Colonic mucosa (tissue), 4 donors: Measurements from ENCODE around the gene MOCS1. TPM values are rescaled to one million over a fixed set of nuclear protein-coding genes. Genes with fewer than 3 reads are reported as not detected.

Source experiments
- DNase-seq: peaks from one replicate; pipeline ENCODE4 v3.0.0-alpha.2; 2020
- H3K27ac ChIP-seq: fragments of 200-600 bp; one replicate; pipeline ENCODE4 v1.8.0; 2021
- H3K27me3 ChIP-seq: fragments of 200-600 bp; one replicate; pipeline ENCODE4 v1.8.0; 2021
- H3K36me3 ChIP-seq: fragments of 200-600 bp; one replicate; pipeline ENCODE4 v1.8.0; 2021
- H3K4me1 ChIP-seq: fragments of 200-600 bp; one replicate; pipeline ENCODE4 v1.8.0; 2021; ENCODE audit warnings: mild to moderate bottlenecking
- H3K4me3 ChIP-seq: fragments of 200-600 bp; one replicate; pipeline ENCODE4 v1.8.0; 2021
- H3K9ac ChIP-seq, 2 donors: one replicate each; pipeline ENCODE4 v1.7.0; 2013; ENCODE audit warnings: control low read depth in 2 of 2, low read depth in 2 of 2, low read length in 2 of 2
- H3K9me3 ChIP-seq: fragments of 200-600 bp; one replicate; pipeline ENCODE4 v1.8.0; 2021
- CTCF ChIP-seq: fragments of 200-600 bp; IDR thresholded peaks from one replicate; pipeline ENCODE4 v1.8.0; 2022; ENCODE audit warnings: antibody characterized with exemption, mild to moderate bottlenecking
- intact Hi-C: fragments of 100-400 bp; cut with DNase I; formaldehyde crosslinking; loops from one replicate; pipeline ENCODE4 v1.14.1; 2022
- total RNA-seq, 2 donors: library from RNA; stranded (reverse); fragmentation: NEBNext Ultra II Directional in 1 of 2; extraction: Animal tissue kit (Norgen Biotek cat#: 25700) in 1 of 2; gene quantifications; one replicate each; pipeline ENCODE4 v1.2.1, GENCODE V29; 2021
- donor health status: healthy.
- donor health status: DM: no; HTN: no; CAD: no.
- donor health status: DM: no; HTN: no; CAD: no.

MOCS1 gene
- total RNA-seq, 2 donors from 2014 or later: 9.6 to 15.7 TPM

GRCh38 chr6:39941138-39941537, 6.9 kb upstream of the MOCS1 start:
- no peaks in the 10 kb centered on the region for H3K4me1 ChIP-seq
- no peak overlapping the region for H3K9ac ChIP-seq
- intact Hi-C loops: no loop called here
- no peaks in the 10 kb centered on the region for H3K27me3 ChIP-seq
- DNase-seq: no peak
- no peak overlapping the region for H3K4me3 ChIP-seq
- H3K9me3 ChIP-seq: no peaks in the 10 kb centered on the region
- no peak for TF ChIP-seq CTCF
- no peaks in the 10 kb centered on the region for H3K36me3 ChIP-seq
- no peak overlapping the region for H3K27ac ChIP-seq

- Histone ChIP-seq H3K27me3 (no peaks in the 10 kb centered on the region), H3K9ac (no peak overlapping the region), H3K27ac (no peak overlapping the region), H3K4me3 (no peak overlapping the region), H3K36me3 (no peaks in the 10 kb centered on the region), H3K4me1 (no peaks in the 10 kb centered on the region), H3K9me3 (no peaks in the 10 kb centered on the region)
- peak; percentile 12 for DNase-seq
- TF ChIP-seq CTCF: no peak
- intact Hi-C loops: no loop called here
These were observed 4.8 kb upstream of the MOCS1 start for GRCh38 chr6:39938773-39939654.

- Histone ChIP-seq H3K27me3 (no peaks in the 10 kb centered on the region), H3K36me3 (no peaks in the 10 kb centered on the region), H3K27ac (no peak overlapping the region), H3K4me1 (no peaks in the 10 kb centered on the region), H3K9me3 (no peaks in the 10 kb centered on the region), H3K9ac (no peak overlapping the region), H3K4me3 (no peak overlapping the region)
- intact Hi-C loops: no loop called here
- TF ChIP-seq CTCF: no peak
- DNase-seq: peak; percentile 11
These were observed 3.5 kb upstream of the MOCS1 start for GRCh38 chr6:39937686-39938333.

GRCh38 chr6:39936857-39937256, 2.6 kb upstream of the MOCS1 start:
- Histone ChIP-seq H3K4me1 (no peaks in the 10 kb centered on the region), H3K4me3 (no peak overlapping the region), H3K36me3 (no peaks in the 10 kb centered on the region), H3K27me3 (no peaks in the 10 kb centered on the region), H3K9ac (no peak overlapping the region), H3K9me3 (no peaks in the 10 kb centered on the region), H3K27ac (no peak overlapping the region)
- no peak for DNase-seq
- TF ChIP-seq CTCF: no peak
- intact Hi-C loops: no loop called here

GRCh38 chr6:39935241-39935640, 979 bp upstream of the MOCS1 start:
- TF ChIP-seq CTCF: no peak
- Histone ChIP-seq H3K27me3 (no peaks in the 10 kb centered on the region), H3K4me3 (no peak overlapping the region), H3K4me1 (no peaks in the 10 kb centered on the region), H3K36me3 (no peaks in the 10 kb centered on the region), H3K27ac (no peak overlapping the region), H3K9me3 (no peaks in the 10 kb centered on the region), H3K9ac (no peak overlapping the region)
- intact Hi-C loops: no loop called here
- no peak for DNase-seq
